IMR-90 (cell line): ENCODE results near the gene SPSB2. TPM values are rescaled to one million over a fixed set of nuclear protein-coding genes. Genes with fewer than 3 reads are reported as not detected.

Source experiments
- ATAC-seq: fragments of 200-7000 bp; cut with Tn5 transposase; 2 replicates; pipeline ENCODE4 v1.9.1; 2020; ENCODE audit warnings: low read depth, mild to moderate bottlenecking, moderate library complexity
- BruUV-seq: library from RNA; stranded (reverse); fragments of 400-500 nt; replicated peaks from 2 replicates; lab custom pipeline; 2021; lab: Mats Ljungman, UMichigan
- CTCF ChIA-PET: fragments of 300-600 bp; formaldehyde crosslinking; extraction: SDS; loops from one replicate; lab custom pipeline; 2021; ENCODE audit warnings: antibody characterized with exemption; lab: Yijun Ruan, JAX
- POLR2A ChIA-PET: fragments of 300-600 bp; sonication (Branson Sonifier 250); formaldehyde crosslinking; loops from one replicate; lab custom pipeline; 2022; ENCODE audit warnings: antibody characterized with exemption; ENCODE audit not compliant: unreplicated experiment; lab: Charles Lee
- DNase-seq: peaks from one replicate; pipeline ENCODE4 v3.0.0; 2013
- H2AFZ ChIP-seq: replicated peaks from 2 replicates; pipeline ENCODE3; 2013; ENCODE audit warnings: low read length, mild to moderate bottlenecking; ENCODE audit not compliant: poor library complexity
- H2AK5ac ChIP-seq: 2 replicates; pipeline ENCODE4 v1.6.1; 2013; ENCODE audit warnings: low read depth, low read length, inconsistent platforms
- H2AK9ac ChIP-seq: replicated peaks from 2 replicates; pipeline ENCODE3; 2013; ENCODE audit warnings: mild to moderate bottlenecking, low read depth, low read length, moderate library complexity; ENCODE audit not compliant: poor library complexity
- H2BK120ac ChIP-seq: 2 replicates; pipeline ENCODE4 v1.6.1; 2013; ENCODE audit warnings: low read depth, low read length, inconsistent platforms
- H2BK15ac ChIP-seq: 3 replicates; pipeline ENCODE4 v1.6.1; 2013; ENCODE audit warnings: low read depth, low read length, inconsistent platforms
- H2BK20ac ChIP-seq: 2 replicates; pipeline ENCODE4 v1.6.1; 2013; ENCODE audit warnings: low read depth, mild to moderate bottlenecking, inconsistent platforms, low read length, moderate library complexity
- H2BK5ac ChIP-seq: 2 replicates; pipeline ENCODE4 v1.6.1; 2013; ENCODE audit warnings: mild to moderate bottlenecking, low read depth, low read length, inconsistent platforms; ENCODE audit not compliant: poor library complexity, severe bottlenecking
- H3K14ac ChIP-seq: replicated peaks from 2 replicates; pipeline ENCODE4 v1.6.1; 2013; ENCODE audit warnings: low read depth, low read length, inconsistent platforms
- H3K18ac ChIP-seq: 2 replicates; pipeline ENCODE4 v1.6.1; 2013; ENCODE audit warnings: low read depth, low read length, control low read depth
- H3K23ac ChIP-seq: 2 replicates; pipeline ENCODE4 v1.6.1; 2013; ENCODE audit warnings: low read depth, low read length, inconsistent platforms
- H3K27ac ChIP-seq: 2 replicates; pipeline ENCODE4 v1.5.1; 2013; ENCODE audit warnings: mild to moderate bottlenecking, control low read depth, low read length; ENCODE audit not compliant: insufficient read depth
- H3K27me3 ChIP-seq: 2 replicates; pipeline ENCODE4 v1.6.1; 2013; ENCODE audit warnings: low read length; ENCODE audit not compliant: control insufficient read depth, insufficient read depth
- H3K36me3 ChIP-seq: 2 replicates; pipeline ENCODE4 v1.6.1; 2013; ENCODE audit warnings: low read length, mixed read lengths; ENCODE audit not compliant: control insufficient read depth, insufficient read depth
- H3K4ac ChIP-seq: 2 replicates; pipeline ENCODE4 v1.6.1; 2013; ENCODE audit warnings: low read depth, low read length, inconsistent platforms
- H3K4me1 ChIP-seq: 2 replicates; pipeline ENCODE4 v1.6.1; 2013; ENCODE audit warnings: low read length, mixed read lengths; ENCODE audit not compliant: control insufficient read depth, insufficient read depth
- H3K4me2 ChIP-seq: 2 replicates; pipeline ENCODE4 v1.6.1; 2013; ENCODE audit warnings: low read depth, mild to moderate bottlenecking, control low read depth, low read length, moderate library complexity
- H3K4me3 ChIP-seq: 2 replicates; pipeline ENCODE4 v1.5.1; 2013; ENCODE audit warnings: low read depth, mild to moderate bottlenecking, control low read depth, low read length, moderate library complexity; ENCODE audit not compliant: insufficient read depth
- H3K56ac ChIP-seq: 2 replicates; pipeline ENCODE4 v1.6.1; 2013; ENCODE audit warnings: low read length, inconsistent platforms; ENCODE audit not compliant: insufficient read depth; ENCODE audit errors: extremely low read depth
- H3K79me1 ChIP-seq, 2 experiments: 2 replicates each; pipeline ENCODE4 v1.6.1; 2013; ENCODE audit warnings: low read length in 2 of 2, inconsistent platforms in 1 of 2, low read depth in 1 of 2
- H3K9ac ChIP-seq: 2 replicates; pipeline ENCODE4 v1.6.1; 2013; ENCODE audit warnings: low read depth, low read length, control low read depth
- H3K9me1 ChIP-seq: 2 replicates; pipeline ENCODE4 v1.6.1; 2013; ENCODE audit warnings: low read length, inconsistent platforms; ENCODE audit not compliant: insufficient read depth
- H3K9me3 ChIP-seq: 2 replicates; pipeline ENCODE4 v1.6.1; 2013; ENCODE audit warnings: low read length; ENCODE audit not compliant: control insufficient read depth, insufficient read depth
- H4K20me1 ChIP-seq: 2 replicates; pipeline ENCODE4 v1.6.1; 2013; ENCODE audit warnings: low read length, inconsistent platforms; ENCODE audit not compliant: insufficient read depth
- H4K5ac ChIP-seq: 2 replicates; pipeline ENCODE4 v1.6.1; 2013; ENCODE audit warnings: mild to moderate bottlenecking, low read depth, low read length, control low read depth
- H4K8ac ChIP-seq, 2 experiments: 2 replicates each; pipeline ENCODE4 v1.6.1; 2013; ENCODE audit warnings: low read depth in 2 of 2, low read length in 2 of 2, control low read depth in 1 of 2, inconsistent platforms in 1 of 2
- H4K91ac ChIP-seq: 2 replicates; pipeline ENCODE4 v1.6.1; 2013; ENCODE audit warnings: low read depth, low read length, inconsistent platforms; ENCODE audit not compliant: insufficient read depth
- BHLHE40 ChIP-seq: fragments of 150-350 bp; IDR thresholded peaks from 2 replicates; pipeline ENCODE4 v1.6.1; 2016; ENCODE audit warnings: mild to moderate bottlenecking, low read depth, low read length
- CEBPB ChIP-seq: IDR thresholded peaks from 2 replicates; pipeline ENCODE4 v1.6.1; 2012; ENCODE audit warnings: low read depth, low read length, improper control_type of control experiment
- CHD1 ChIP-seq: IDR thresholded peaks from 2 replicates; pipeline ENCODE4 v1.6.1; 2012; ENCODE audit warnings: low read depth, low read length, improper control_type of control experiment
- CTCF ChIP-seq: conservative IDR thresholded peaks from 2 replicates; pipeline ENCODE4 v1.5.1; 2012; ENCODE audit warnings: mild to moderate bottlenecking, low read depth, low read length, improper control_type of control experiment
- ELK1 ChIP-seq: fragments of 150-350 bp; IDR thresholded peaks from 2 replicates; pipeline ENCODE4 v1.6.1; 2016; ENCODE audit warnings: low read depth, mild to moderate bottlenecking, low read length, moderate library complexity, borderline replicate concordance
- FOS ChIP-seq: fragments of 150-350 bp; IDR thresholded peaks from 2 replicates; pipeline ENCODE4 v1.6.1; 2016; ENCODE audit warnings: low read depth, low read length
- MAFK ChIP-seq: IDR thresholded peaks from 2 replicates; pipeline ENCODE4 v1.6.1; 2012; ENCODE audit warnings: low read depth, low read length, improper control_type of control experiment
- MAZ ChIP-seq: IDR thresholded peaks from 2 replicates; pipeline ENCODE4 v1.6.1; 2012; ENCODE audit warnings: low read depth, mild to moderate bottlenecking, low read length, improper control_type of control experiment, moderate library complexity, borderline replicate concordance
- MXI1 ChIP-seq: IDR thresholded peaks from 2 replicates; pipeline ENCODE4 v1.6.1; 2012; ENCODE audit warnings: low read depth, mild to moderate bottlenecking, low read length, moderate library complexity, borderline replicate concordance
- NFE2L2 ChIP-seq: fragments of 150-350 bp; IDR thresholded peaks from 2 replicates; pipeline ENCODE4 v1.6.1; 2016; ENCODE audit warnings: low read depth, mild to moderate bottlenecking, low read length
- POLR2A ChIP-seq: IDR thresholded peaks from 2 replicates; pipeline ENCODE4 v1.6.1; 2012; ENCODE audit warnings: mild to moderate bottlenecking, low read depth, low read length
- RAD21 ChIP-seq: IDR thresholded peaks from 2 replicates; pipeline ENCODE4 v1.6.1; 2012; ENCODE audit warnings: low read length, improper control_type of control experiment
- RCOR1 ChIP-seq: IDR thresholded peaks from 2 replicates; pipeline ENCODE4 v1.6.1; 2012; ENCODE audit warnings: mild to moderate bottlenecking, low read length, improper control_type of control experiment; ENCODE audit not compliant: insufficient replicate concordance
- RFX5 ChIP-seq: IDR thresholded peaks from 2 replicates; pipeline ENCODE4 v1.8.0; 2012; ENCODE audit warnings: low read depth, mild to moderate bottlenecking, low read length, moderate library complexity
- SMC3 ChIP-seq: fragments of 150-350 bp; IDR thresholded peaks from 2 replicates; pipeline ENCODE4 v1.6.1; 2016; ENCODE audit warnings: low read depth, mild to moderate bottlenecking, antibody characterized with exemption, low read length, moderate library complexity
- USF2 ChIP-seq: fragments of 150-350 bp; IDR thresholded peaks from 2 replicates; pipeline ENCODE4 v1.6.1; 2017; ENCODE audit warnings: mild to moderate bottlenecking, antibody characterized with exemption, low read length, low read depth
- WGBS, 2 experiments: methylation state at CpG; one replicate each; pipeline versions ENCODE4 v1.1.5 to v1.1.7; 2013; ENCODE audit warnings: missing lambda C conversion rate in 2 of 2; ENCODE audit not compliant: insufficient read length in 1 of 2; ENCODE audit errors: extremely low coverage in 2 of 2; 5-methylcytosine and 5-hydroxymethylcytosine counted together
- dilution Hi-C: fragments of 300-500 bp; cut with HindIII; formaldehyde crosslinking; loops from one replicate; pipeline ENCODE4 v1.14.3; 2018; ENCODE audit warnings: low sequenced_read_pairs; ENCODE audit not compliant: unreplicated experiment
- in situ Hi-C: fragments of 300-500 bp; cut with MboI; formaldehyde crosslinking; loops from 3 replicates; pipeline ENCODE4 v1.14.3; 2019; ENCODE audit warnings: low sequenced_read_pairs, inconsistent platforms, mixed read lengths
- intact Hi-C: fragments of 100-400 bp; cut with micrococcal nuclease; formaldehyde crosslinking; loops from 2 replicates; pipeline ENCODE4 v1.10.0; 2022
- polyA plus RNA-seq, 3 experiments: library from polyadenylated mRNA; depleted of rRNA; stranded (reverse); fragments of >200 nt; gene quantifications; 2 replicates each; pipeline ENCODE4 v1.2.3, GENCODE V29; 2012; ENCODE audit warnings: low replicate concordance in 1 of 3
- total RNA-seq: library from RNA; depleted of rRNA; stranded (reverse); fragments of >200 nt; gene quantifications from 2 replicates; pipeline ENCODE4 v1.2.3, GENCODE V29; 2012

The SPSB2 gene
- total and polyA plus RNA-seq, 2 of the 4 experiments (the other 2 are of a cell fraction) = 1.3 to 4.1 TPM

GRCh38 chr12:6833189-6833890 is 39.8 kb downstream of the SPSB2 start:
- no peak overlapping the region for H2AFZ ChIP-seq
- no peaks in the 10 kb centered on the region for H3K27me3 ChIP-seq
- no peak overlapping the region for H2AK9ac ChIP-seq
- intact Hi-C loops = no loop called here
- H3K18ac ChIP-seq = no peak overlapping the region
- H3K9me1 ChIP-seq = peaks cover 4% of the 10 kb centered on the region; the same call in 1 of the 2 replicates
- no peaks in the 10 kb centered on the region for H3K9me3 ChIP-seq
- no peak overlapping the region for H2BK5ac ChIP-seq
- no peak overlapping the region for H4K5ac ChIP-seq
- no peak overlapping the region for H3K4me2 ChIP-seq
- no peak overlapping the region for H3K9ac ChIP-seq
- in situ Hi-C loops = no loop called here
- 87% methylated on average over 3 of the region's 6 CpGs; no CpG with 5 or more reads in 1 of the 2 experiments for WGBS, 2 experiments
- no peak overlapping the region for H2BK120ac ChIP-seq
- no peak overlapping the region for H2AK5ac ChIP-seq
- no peak overlapping the region for H2BK20ac ChIP-seq
- POLR2A ChIA-PET = interaction anchor here (0.5 kb wide), 2 partner anchors 21 to 1103 kb away, joined by 6 to 10 read pairs; no protein-coding TSS in a partner anchor
- BruUV-seq = no TSS peak
- no peak overlapping the region for H3K4ac ChIP-seq
- DNase-seq = peak; percentile 30
- dilution Hi-C loops = no loop called here
- no peak overlapping the region for H3K14ac ChIP-seq
- no peak overlapping the region for H4K8ac ChIP-seq
- peaks cover 7% of the 10 kb centered on the region for H3K4me1 ChIP-seq
- peaks cover 12% of the 10 kb centered on the region for H4K20me1 ChIP-seq
- H3K36me3 ChIP-seq = peaks cover 56% of the 10 kb centered on the region
- ATAC-seq = no peak
- H3K56ac ChIP-seq = no peak overlapping the region
- no peak overlapping the region for H2BK15ac ChIP-seq
- no peak overlapping the region for H3K4me3 ChIP-seq
- H3K79me1 ChIP-seq = peaks cover 17 to 50% of the 10 kb centered on the region in 2 experiments
- CTCF ChIA-PET = no interaction called here
- no peak overlapping the region for H3K23ac ChIP-seq
- no peak overlapping the region for H3K27ac ChIP-seq
- H4K91ac ChIP-seq = no peak overlapping the region
- TF ChIP-seq POLR2A (no peak), MAZ (no peak), FOS (no peak), BHLHE40 (no peak), CHD1 (no peak), RCOR1 (no peak), SMC3 (no peak), MXI1 (no peak), RFX5 (no peak), NFE2L2 (no peak), ELK1 (no peak), CTCF (no peak), MAFK (no peak), CEBPB (no peak), USF2 (no peak), RAD21 (no peak)
